NB4 (cell line): ENCODE results near the gene SFSWAP.

Source experiments
- CTCF ChIP-seq: IDR thresholded peaks from one replicate; pipeline ENCODE4 v1.5.1; 2012; ENCODE audit warnings: low read depth, low read length
- POLR2A ChIP-seq: IDR thresholded peaks from 2 replicates; pipeline ENCODE4 v1.6.1; 2011; ENCODE audit warnings: mild to moderate bottlenecking; ENCODE audit not compliant: insufficient read length; ENCODE audit errors: extremely low read depth

- no peak for TF ChIP-seq CTCF
- no peak for TF ChIP-seq POLR2A
These were observed 59.2 kb downstream of the SFSWAP start for GRCh38 chr12:131770120-131770519.
